ENCODE results near the gene GATD1. TPM values are rescaled to one million over a fixed set of nuclear protein-coding genes. Genes with fewer than 3 reads are reported as not detected.
A peak's percentile ranks its signal among the peaks of the same experiment; 100 is the strongest.

GATD1 gene
- total and polyA plus RNA-seq, 2 donors (not counting 1 experiment from before 2014, with no cell fraction given): 62.4 to 70.0 TPM

- ChIA-PET POLR2A (interaction anchor here (0.5 to 0.7 kb wide), 2 partner anchors 12 to 62 kb away, joined by 4 read pairs; no protein-coding TSS in a partner anchor), CTCF (interaction anchor here (1.1 kb wide), 1 partner anchor 81 kb away, joined by 3 read pairs; no protein-coding TSS in a partner anchor)
- intact Hi-C loops (cut with micrococcal nuclease): no loop called here
- Histone ChIP-seq H3K36me3 (replicated peaks in 1 of 2; ENCODE audit: control extremely low read depth in 1 of 2, control insufficient read depth in 1 of 2, extremely low read depth in 1 of 2, insufficient read depth in 2 of 2, low read length in 1 of 2) (peaks cover 0 to 9% of the 10 kb centered on the region in 2 experiments), H3K4me2 (replicated peaks; ENCODE audit: low read depth, low read length, poor library complexity, severe bottlenecking) (no peak overlapping the region), H3K27me3 (replicated peaks in 1 of 4; ENCODE audit: control extremely low read depth in 1 of 4, control insufficient read depth in 3 of 4, insufficient read depth in 4 of 4, low read length in 3 of 4) (no peaks in the 10 kb centered on the region), H3K4me3 (ENCODE audit: control extremely low read depth in 1 of 5, extremely low read depth in 1 of 5, insufficient read depth in 1 of 5, low read depth in 2 of 5, low read length in 4 of 5) (no peak overlapping the region), H3K79me2 (ENCODE audit: control insufficient read depth, insufficient read depth, low read length) (peaks cover 62% of the 10 kb centered on the region), H3K27ac (ENCODE audit: low read length in 2 of 2) (no peak overlapping the region), H3K9ac (ENCODE audit: low read length) (no peak overlapping the region), H3K4me1 (ENCODE audit: control insufficient read depth in 2 of 2, insufficient read depth in 2 of 2, low read length in 2 of 2) (peaks cover 10 to 29% of the 10 kb centered on the region in 2 donors), H4K20me1 (ENCODE audit: control insufficient read depth, insufficient read depth, low read length, poor library complexity, severe bottlenecking) (peaks cover 46% of the 10 kb centered on the region), H2AFZ (ENCODE audit: insufficient read depth, low read depth, low read length, poor library complexity, severe bottlenecking) (no peak overlapping the region), H3K9me3 (ENCODE audit: control extremely low read depth in 1 of 3, control insufficient read depth in 2 of 3, insufficient read depth in 1 of 3, low read length in 2 of 3) (no peaks in the 10 kb centered on the region)
- ATAC-seq (ENCODE audit: low read depth) (no peak), DNase-seq (no peak)
- peak overlapping the region; percentile 37 for H3K4me3 Mint-ChIP-seq
- TF ChIP-seq CTCF (IDR thresholded peaks at IDR 0.05) (no peak), EZH2 (IDR thresholded peaks at IDR 0.05; ENCODE audit: borderline replicate concordance, insufficient read depth, low read depth, low read length, poor library complexity, severe bottlenecking) (no peak)
- H3K27ac Mint-ChIP-seq: no peak overlapping the region
- H3K27me3 Mint-ChIP-seq: no peaks in the 10 kb centered on the region
- H3K4me1 Mint-ChIP-seq: peaks cover 11% of the 10 kb centered on the region
- WGBS (ENCODE audit: insufficient coverage): 95% methylated on average over 28 of the region's 28 CpGs
- H3K9me3 Mint-ChIP-seq (ENCODE audit: insufficient read depth): no peaks in the 10 kb centered on the region
These were observed 25.6 kb upstream of the GATD1 start for GRCh38 chr11:802693-803466.

GRCh38 chr11:802018-802617 lies 24.8 kb upstream of the GATD1 start:
- no peak overlapping the region for H3K27ac ChIP-seq (ENCODE audit: low read length in 2 of 2)
- no peaks in the 10 kb centered on the region for H3K9me3 ChIP-seq (ENCODE audit: control extremely low read depth in 1 of 3, control insufficient read depth in 2 of 3, insufficient read depth in 1 of 3, low read length in 2 of 3)
- DNase-seq (no peak), ATAC-seq (ENCODE audit: low read depth) (no peak)
- CTCF ChIA-PET: interaction anchor here (1.1 kb wide), 1 partner anchor 80 kb away, joined by 3 read pairs; no protein-coding TSS in a partner anchor
- peaks cover 12% of the 10 kb centered on the region for H3K4me1 Mint-ChIP-seq
- intact Hi-C loops (cut with micrococcal nuclease): no loop called here
- H3K79me2 ChIP-seq (ENCODE audit: control insufficient read depth, insufficient read depth, low read length): peaks cover 59% of the 10 kb centered on the region
- no peak overlapping the region for H3K27ac Mint-ChIP-seq
- H3K36me3 ChIP-seq (replicated peaks in 1 of 2; ENCODE audit: control extremely low read depth in 1 of 2, control insufficient read depth in 1 of 2, extremely low read depth in 1 of 2, insufficient read depth in 2 of 2, low read length in 1 of 2): peaks cover 0 to 9% of the 10 kb centered on the region in 2 experiments
- H3K9me3 Mint-ChIP-seq (ENCODE audit: insufficient read depth): no peaks in the 10 kb centered on the region
- no peak overlapping the region for H3K4me3 ChIP-seq (ENCODE audit: control extremely low read depth in 1 of 5, extremely low read depth in 1 of 5, insufficient read depth in 1 of 5, low read depth in 2 of 5, low read length in 4 of 5)
- TF ChIP-seq EZH2 (IDR thresholded peaks at IDR 0.05; ENCODE audit: borderline replicate concordance, insufficient read depth, low read depth, low read length, poor library complexity, severe bottlenecking): no peak
- no peak for TF ChIP-seq CTCF (IDR thresholded peaks at IDR 0.05)
- no peaks in the 10 kb centered on the region for H3K27me3 ChIP-seq (replicated peaks in 1 of 4; ENCODE audit: control extremely low read depth in 1 of 4, control insufficient read depth in 3 of 4, insufficient read depth in 4 of 4, low read length in 3 of 4)
- H3K4me2 ChIP-seq (replicated peaks; ENCODE audit: low read depth, low read length, poor library complexity, severe bottlenecking): no peak overlapping the region
- H3K27me3 Mint-ChIP-seq: no peaks in the 10 kb centered on the region
- peaks cover 10 to 33% of the 10 kb centered on the region in 2 donors for H3K4me1 ChIP-seq (ENCODE audit: control insufficient read depth in 2 of 2, insufficient read depth in 2 of 2, low read length in 2 of 2)
- H2AFZ ChIP-seq (ENCODE audit: insufficient read depth, low read depth, low read length, poor library complexity, severe bottlenecking): no peak overlapping the region
- H3K4me3 Mint-ChIP-seq: peak overlapping the region; percentile 7
- no peak overlapping the region for H3K9ac ChIP-seq (ENCODE audit: low read length)
- WGBS (ENCODE audit: insufficient coverage): 97% methylated on average over 21 of the region's 21 CpGs
- peaks cover 46% of the 10 kb centered on the region for H4K20me1 ChIP-seq (ENCODE audit: control insufficient read depth, insufficient read depth, low read length, poor library complexity, severe bottlenecking)
- POLR2A ChIA-PET: interaction anchor here (0.5 kb wide), 1 partner anchor 61 kb away, joined by 4 read pairs; no protein-coding TSS in a partner anchor
